HEK293 (cell line): ENCODE measurements around the gene UBASH3B.

Source experiments
- GLI2 ChIP-seq: fragments of 450-650 bp; formaldehyde crosslinking; IDR thresholded peaks from 2 replicates; pipeline ENCODE4; 2017; ENCODE audit warnings: missing biosample characterization, missing genetic modification characterization, low read depth, borderline replicate concordance
- ZBTB20 ChIP-seq: fragments of 450-650 bp; formaldehyde crosslinking; IDR thresholded peaks from 2 replicates; pipeline ENCODE4 v1.5.1; 2016; ENCODE audit warnings: missing biosample characterization, missing genetic modification characterization
- ZNF416 ChIP-seq: fragments of 450-650 bp; formaldehyde crosslinking; IDR thresholded peaks from 2 replicates; pipeline ENCODE4 v1.5.1; 2016; ENCODE audit warnings: missing biosample characterization, missing genetic modification characterization
- TF ChIP-seq, protein P1 (sequence below): fragments of 450-650 bp; formaldehyde crosslinking; IDR thresholded peaks from 2 replicates; pipeline ENCODE4 v1.5.1; 2016; ENCODE audit warnings: missing biosample characterization, missing genetic modification characterization
- TF ChIP-seq, protein P2 (sequence below): fragments of 450-650 bp; formaldehyde crosslinking; IDR thresholded peaks from 2 replicates; pipeline ENCODE4 v1.5.1; 2016; ENCODE audit warnings: missing biosample characterization, missing genetic modification characterization

DNA sequence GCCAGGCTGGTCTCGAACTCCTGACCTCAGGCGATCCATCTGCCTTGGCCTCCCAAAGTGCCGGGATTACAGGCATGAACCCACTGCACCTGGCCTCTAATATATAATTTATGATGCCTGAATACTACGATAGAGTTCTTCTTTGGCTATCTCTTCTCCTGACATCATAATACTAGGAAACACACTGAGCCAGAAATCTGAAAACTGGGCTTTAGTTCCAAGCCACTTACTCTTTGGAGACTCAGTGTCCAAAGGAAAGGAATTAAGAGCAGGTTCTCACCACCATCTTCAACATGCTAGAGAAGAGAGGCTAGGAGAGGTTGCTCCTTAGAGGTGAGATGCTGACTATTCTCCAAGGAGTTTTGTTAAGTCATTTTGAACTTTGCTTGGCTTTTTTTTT, 52.4 kb downstream of the UBASH3B start:
- TF ChIP-seq, protein P1, sequence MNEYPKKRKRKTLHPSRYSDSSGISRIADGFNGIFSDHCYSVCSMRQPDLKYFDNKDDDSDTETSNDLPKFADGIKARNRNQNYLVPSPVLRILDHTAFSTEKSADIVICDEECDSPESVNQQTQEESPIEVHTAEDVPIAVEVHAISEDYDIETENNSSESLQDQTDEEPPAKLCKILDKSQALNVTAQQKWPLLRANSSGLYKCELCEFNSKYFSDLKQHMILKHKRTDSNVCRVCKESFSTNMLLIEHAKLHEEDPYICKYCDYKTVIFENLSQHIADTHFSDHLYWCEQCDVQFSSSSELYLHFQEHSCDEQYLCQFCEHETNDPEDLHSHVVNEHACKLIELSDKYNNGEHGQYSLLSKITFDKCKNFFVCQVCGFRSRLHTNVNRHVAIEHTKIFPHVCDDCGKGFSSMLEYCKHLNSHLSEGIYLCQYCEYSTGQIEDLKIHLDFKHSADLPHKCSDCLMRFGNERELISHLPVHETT (tag by site-specific recombination), result no peak
- TF ChIP-seq, protein P2, sequence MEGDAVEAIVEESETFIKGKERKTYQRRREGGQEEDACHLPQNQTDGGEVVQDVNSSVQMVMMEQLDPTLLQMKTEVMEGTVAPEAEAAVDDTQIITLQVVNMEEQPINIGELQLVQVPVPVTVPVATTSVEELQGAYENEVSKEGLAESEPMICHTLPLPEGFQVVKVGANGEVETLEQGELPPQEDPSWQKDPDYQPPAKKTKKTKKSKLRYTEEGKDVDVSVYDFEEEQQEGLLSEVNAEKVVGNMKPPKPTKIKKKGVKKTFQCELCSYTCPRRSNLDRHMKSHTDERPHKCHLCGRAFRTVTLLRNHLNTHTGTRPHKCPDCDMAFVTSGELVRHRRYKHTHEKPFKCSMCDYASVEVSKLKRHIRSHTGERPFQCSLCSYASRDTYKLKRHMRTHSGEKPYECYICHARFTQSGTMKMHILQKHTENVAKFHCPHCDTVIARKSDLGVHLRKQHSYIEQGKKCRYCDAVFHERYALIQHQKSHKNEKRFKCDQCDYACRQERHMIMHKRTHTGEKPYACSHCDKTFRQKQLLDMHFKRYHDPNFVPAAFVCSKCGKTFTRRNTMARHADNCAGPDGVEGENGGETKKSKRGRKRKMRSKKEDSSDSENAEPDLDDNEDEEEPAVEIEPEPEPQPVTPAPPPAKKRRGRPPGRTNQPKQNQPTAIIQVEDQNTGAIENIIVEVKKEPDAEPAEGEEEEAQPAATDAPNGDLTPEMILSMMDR, result no peak
- TF ChIP-seq ZBTB20 (tag by site-specific recombination), result no peak
- TF ChIP-seq ZNF416, result no peak
- no peak for TF ChIP-seq GLI2 (tag by site-specific recombination)
